ENCODE results near the gene PINK1. TPM values are rescaled to one million over a fixed set of nuclear protein-coding genes. Genes with fewer than 3 reads are reported as not detected.

The PINK1 gene
- total RNA-seq, 3 donors from 2014 or later (not counting 1 experiment from before 2014, with no cell fraction given) = 10.8 to 16.2 (median 15.0) TPM

GRCh38 chr1:20644416-20644815, 11.2 kb downstream of the PINK1 start:
- no peaks in the 10 kb centered on the region for H3K9me3 ChIP-seq (ENCODE audit: control insufficient read depth, insufficient read depth, low read length)
- H3K9me3 Mint-ChIP-seq = no peaks in the 10 kb centered on the region
- ATAC-seq (no peak), DNase-seq (no peak)
- no peak for TF ChIP-seq CTCF (IDR thresholded peaks at IDR 0.05)
- no peak overlapping the region for H3K4me3 ChIP-seq (ENCODE audit: low read length)
- no peak overlapping the region for H3K27ac ChIP-seq (ENCODE audit: low read length)
- H3K27me3 ChIP-seq (ENCODE audit: control insufficient read depth, insufficient read depth, low read length) = no peaks in the 10 kb centered on the region
- intact Hi-C loops (cut with micrococcal nuclease) = no loop called here
- H3K4me3 Mint-ChIP-seq = no peak overlapping the region
- WGBS (ENCODE audit: insufficient coverage) = 94% methylated on average over 13 of the region's 13 CpGs
- peaks cover 6 to 7% of the 10 kb centered on the region in 2 donors for H3K4me1 Mint-ChIP-seq
- H3K36me3 ChIP-seq (ENCODE audit: control insufficient read depth, insufficient read depth, low read length) = peaks cover 36% of the 10 kb centered on the region
- no peaks in the 10 kb centered on the region for H3K27me3 Mint-ChIP-seq (ENCODE audit: low read depth in 2 of 2)
- no peaks in the 10 kb centered on the region for H3K4me1 ChIP-seq (ENCODE audit: control insufficient read depth, insufficient read depth, low read length)
- peaks cover 2% of the 10 kb centered on the region for H3K36me3 Mint-ChIP-seq
- no peak overlapping the region for H3K27ac Mint-ChIP-seq

- Mint-ChIP-seq H3K9me3 (no peaks in the 10 kb centered on the region), H3K27ac (no peak overlapping the region), H3K27me3 (ENCODE audit: low read depth in 2 of 2) (no peaks in the 10 kb centered on the region), H3K4me3 (no peak overlapping the region), H3K4me1 (peaks cover under 1 to 7% of the 10 kb centered on the region in 2 donors), H3K36me3 (peaks cover 12% of the 10 kb centered on the region)
- intact Hi-C loops (cut with micrococcal nuclease) = no loop called here
- H3K4me3 ChIP-seq (ENCODE audit: low read length) = no peak overlapping the region
- DNase-seq (no peak), ATAC-seq (no peak)
- no peak for TF ChIP-seq CTCF (IDR thresholded peaks at IDR 0.05)
- no peaks in the 10 kb centered on the region for H3K9me3 ChIP-seq (ENCODE audit: control insufficient read depth, insufficient read depth, low read length)
- peaks cover 38% of the 10 kb centered on the region for H3K36me3 ChIP-seq (ENCODE audit: control insufficient read depth, insufficient read depth, low read length)
- H3K27ac ChIP-seq (ENCODE audit: low read length) = no peak overlapping the region
- H3K27me3 ChIP-seq (ENCODE audit: control insufficient read depth, insufficient read depth, low read length) = no peaks in the 10 kb centered on the region
- no peaks in the 10 kb centered on the region for H3K4me1 ChIP-seq (ENCODE audit: control insufficient read depth, insufficient read depth, low read length)
- WGBS (ENCODE audit: insufficient coverage) = 90% methylated on average over 14 of the region's 14 CpGs
These were observed 12.2 kb downstream of the PINK1 start for GRCh38 chr1:20645414-20645813.

GRCh38 chr1:20648438-20648837, 15.2 kb downstream of the PINK1 start:
- H3K36me3 ChIP-seq (ENCODE audit: control insufficient read depth, insufficient read depth, low read length) = peaks cover 51% of the 10 kb centered on the region
- H3K27me3 ChIP-seq (ENCODE audit: control insufficient read depth, insufficient read depth, low read length) = no peaks in the 10 kb centered on the region
- Mint-ChIP-seq H3K9me3 (no peaks in the 10 kb centered on the region), H3K4me1 (peaks cover 0 to 11% of the 10 kb centered on the region in 2 donors), H3K4me3 (no peak overlapping the region), H3K27me3 (ENCODE audit: low read depth in 2 of 2) (no peaks in the 10 kb centered on the region), H3K27ac (peak overlapping the region; percentile 8 to 29), H3K36me3 (peaks cover 20% of the 10 kb centered on the region)
- no peaks in the 10 kb centered on the region for H3K4me1 ChIP-seq (ENCODE audit: control insufficient read depth, insufficient read depth, low read length)
- no peak overlapping the region for H3K4me3 ChIP-seq (ENCODE audit: low read length)
- ATAC-seq (no peak), DNase-seq (no peak)
- no peaks in the 10 kb centered on the region for H3K9me3 ChIP-seq (ENCODE audit: control insufficient read depth, insufficient read depth, low read length)
- intact Hi-C loops (cut with micrococcal nuclease) = no loop called here
- H3K27ac ChIP-seq (ENCODE audit: low read length) = no peak overlapping the region
- WGBS (ENCODE audit: insufficient coverage) = 96% methylated on average over 13 of the region's 13 CpGs
- TF ChIP-seq CTCF (IDR thresholded peaks at IDR 0.05) = no peak

GRCh38 chr1:20648946-20649345, 15.7 kb downstream of the PINK1 start:
- Histone ChIP-seq H3K36me3 (ENCODE audit: control insufficient read depth, insufficient read depth, low read length) (peaks cover 56% of the 10 kb centered on the region), H3K27me3 (ENCODE audit: control insufficient read depth, insufficient read depth, low read length) (no peaks in the 10 kb centered on the region), H3K9me3 (ENCODE audit: control insufficient read depth, insufficient read depth, low read length) (no peaks in the 10 kb centered on the region), H3K4me1 (ENCODE audit: control insufficient read depth, insufficient read depth, low read length) (no peaks in the 10 kb centered on the region), H3K27ac (ENCODE audit: low read length) (no peak overlapping the region), H3K4me3 (ENCODE audit: low read length) (no peak overlapping the region)
- ATAC-seq = no peak
- Mint-ChIP-seq H3K4me1 (peaks cover 0 to 11% of the 10 kb centered on the region in 2 donors), H3K9me3 (no peaks in the 10 kb centered on the region), H3K27me3 (ENCODE audit: low read depth in 2 of 2) (no peaks in the 10 kb centered on the region), H3K27ac (peak overlapping the region; percentile 29 to 53), H3K4me3 (no peak overlapping the region), H3K36me3 (peaks cover 20% of the 10 kb centered on the region)
- DNase-seq = no peak
- intact Hi-C loops (cut with micrococcal nuclease) = no loop called here
- TF ChIP-seq CTCF (IDR thresholded peaks at IDR 0.05) = no peak
- 97% methylated on average over 15 of the region's 15 CpGs for WGBS (ENCODE audit: insufficient coverage)
